ENCODE results near the gene YPEL1.
"Not testable (repeated sequence)": the region's sequence is repeated elsewhere in the genome, so short reads cannot be mapped to it uniquely, and the experiment has no call there.

The YPEL1 gene

DNA sequence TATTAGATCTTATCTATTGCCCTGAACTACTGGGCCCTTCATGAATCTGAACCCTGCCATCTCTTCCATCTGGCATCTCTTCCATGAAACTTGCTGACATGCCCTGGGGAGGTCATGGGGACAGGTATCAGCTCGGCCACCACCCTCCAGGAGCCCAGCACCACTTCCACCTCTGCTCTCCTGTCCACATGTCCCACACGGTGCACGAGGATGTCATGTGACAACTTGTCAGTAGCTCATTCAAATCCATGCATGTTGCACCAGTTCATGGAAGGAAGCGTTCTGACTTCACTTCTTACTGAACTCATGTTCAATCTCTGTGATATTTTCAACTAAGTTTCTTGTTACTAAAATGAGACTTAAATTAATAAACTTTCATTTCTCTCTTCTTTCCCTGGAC is 16.6 kb downstream of the YPEL1 start:
- Histone ChIP-seq H3K9me3 (ENCODE audit: control insufficient read depth, insufficient read depth, low read depth, low read length) (no peaks in the 10 kb centered on the region), H3K9ac (ENCODE audit: low read length) (no peak overlapping the region), H3K27ac (ENCODE audit: low read depth, low read length) (no peak overlapping the region), H3K4me3 (ENCODE audit: low read depth, low read length) (no peak overlapping the region), H3K4me1 (ENCODE audit: control insufficient read depth, insufficient read depth, low read length) (no peaks in the 10 kb centered on the region), H3K36me3 (ENCODE audit: control insufficient read depth, insufficient read depth, low read length) (no peaks in the 10 kb centered on the region), H3K27me3 (ENCODE audit: control insufficient read depth, insufficient read depth, low read length) (no peaks in the 10 kb centered on the region)

- H3K4me3 ChIP-seq (ENCODE audit: low read depth, low read length) = no peak overlapping the region
- no peaks in the 10 kb centered on the region for H3K27me3 ChIP-seq (ENCODE audit: control insufficient read depth, insufficient read depth, low read length)
- no peaks in the 10 kb centered on the region for H3K36me3 ChIP-seq (ENCODE audit: control insufficient read depth, insufficient read depth, low read length)
- H3K27ac ChIP-seq (ENCODE audit: low read depth, low read length) = no peak overlapping the region
- no peaks in the 10 kb centered on the region for H3K4me1 ChIP-seq (ENCODE audit: control insufficient read depth, insufficient read depth, low read length)
- H3K9ac ChIP-seq (ENCODE audit: low read length) = no peak overlapping the region
- no peaks in the 10 kb centered on the region for H3K9me3 ChIP-seq (ENCODE audit: control insufficient read depth, insufficient read depth, low read depth, low read length)
These were observed 17.1 kb downstream of the YPEL1 start for GRCh38 chr22:21718499-21718898.

GRCh38 chr22:21716395-21717122 is 19.0 kb downstream of the YPEL1 start:
- not testable (repeated sequence) for H3K27ac ChIP-seq (ENCODE audit: low read depth, low read length); H3K36me3 ChIP-seq (ENCODE audit: control insufficient read depth, insufficient read depth, low read length); H3K9me3 ChIP-seq (ENCODE audit: control insufficient read depth, insufficient read depth, low read depth, low read length); H3K4me3 ChIP-seq (ENCODE audit: low read depth, low read length); H3K27me3 ChIP-seq (ENCODE audit: control insufficient read depth, insufficient read depth, low read length); H3K4me1 ChIP-seq (ENCODE audit: control insufficient read depth, insufficient read depth, low read length); H3K9ac ChIP-seq (ENCODE audit: low read length)

- Histone ChIP-seq H3K27me3 (ENCODE audit: control insufficient read depth, insufficient read depth, low read length) (no peaks in the 10 kb centered on the region), H3K4me3 (ENCODE audit: low read depth, low read length) (no peak overlapping the region), H3K9ac (ENCODE audit: low read length) (no peak overlapping the region), H3K4me1 (ENCODE audit: control insufficient read depth, insufficient read depth, low read length) (no peaks in the 10 kb centered on the region), H3K27ac (ENCODE audit: low read depth, low read length) (no peak overlapping the region), H3K36me3 (ENCODE audit: control insufficient read depth, insufficient read depth, low read length) (peaks cover 3% of the 10 kb centered on the region; the same call in 1 of the 2 replicates), H3K9me3 (ENCODE audit: control insufficient read depth, insufficient read depth, low read depth, low read length) (no peaks in the 10 kb centered on the region)
These were observed 20.8 kb downstream of the YPEL1 start for GRCh38 chr22:21714786-21715185.

GRCh38 chr22:21714059-21714770 is 21.4 kb downstream of the YPEL1 start:
- Histone ChIP-seq H3K27me3 (ENCODE audit: control insufficient read depth, insufficient read depth, low read length) (no peaks in the 10 kb centered on the region), H3K4me1 (ENCODE audit: control insufficient read depth, insufficient read depth, low read length) (no peaks in the 10 kb centered on the region), H3K9me3 (ENCODE audit: control insufficient read depth, insufficient read depth, low read depth, low read length) (no peaks in the 10 kb centered on the region), H3K27ac (ENCODE audit: low read depth, low read length) (no peak overlapping the region), H3K9ac (ENCODE audit: low read length) (no peak overlapping the region), H3K36me3 (ENCODE audit: control insufficient read depth, insufficient read depth, low read length) (peaks cover 3% of the 10 kb centered on the region; the same call in 1 of the 2 replicates), H3K4me3 (ENCODE audit: low read depth, low read length) (no peak overlapping the region)

GRCh38 chr22:21713428-21714058 is 22.1 kb downstream of the YPEL1 start:
- H3K9ac ChIP-seq (ENCODE audit: low read length) = no peak overlapping the region
- peaks cover 3% of the 10 kb centered on the region; the same call in 1 of the 2 replicates for H3K36me3 ChIP-seq (ENCODE audit: control insufficient read depth, insufficient read depth, low read length)
- no peak overlapping the region for H3K4me3 ChIP-seq (ENCODE audit: low read depth, low read length)
- no peak overlapping the region for H3K27ac ChIP-seq (ENCODE audit: low read depth, low read length)
- no peaks in the 10 kb centered on the region for H3K9me3 ChIP-seq (ENCODE audit: control insufficient read depth, insufficient read depth, low read depth, low read length)
- H3K4me1 ChIP-seq (ENCODE audit: control insufficient read depth, insufficient read depth, low read length) = no peaks in the 10 kb centered on the region
- H3K27me3 ChIP-seq (ENCODE audit: control insufficient read depth, insufficient read depth, low read length) = no peaks in the 10 kb centered on the region

DNA sequence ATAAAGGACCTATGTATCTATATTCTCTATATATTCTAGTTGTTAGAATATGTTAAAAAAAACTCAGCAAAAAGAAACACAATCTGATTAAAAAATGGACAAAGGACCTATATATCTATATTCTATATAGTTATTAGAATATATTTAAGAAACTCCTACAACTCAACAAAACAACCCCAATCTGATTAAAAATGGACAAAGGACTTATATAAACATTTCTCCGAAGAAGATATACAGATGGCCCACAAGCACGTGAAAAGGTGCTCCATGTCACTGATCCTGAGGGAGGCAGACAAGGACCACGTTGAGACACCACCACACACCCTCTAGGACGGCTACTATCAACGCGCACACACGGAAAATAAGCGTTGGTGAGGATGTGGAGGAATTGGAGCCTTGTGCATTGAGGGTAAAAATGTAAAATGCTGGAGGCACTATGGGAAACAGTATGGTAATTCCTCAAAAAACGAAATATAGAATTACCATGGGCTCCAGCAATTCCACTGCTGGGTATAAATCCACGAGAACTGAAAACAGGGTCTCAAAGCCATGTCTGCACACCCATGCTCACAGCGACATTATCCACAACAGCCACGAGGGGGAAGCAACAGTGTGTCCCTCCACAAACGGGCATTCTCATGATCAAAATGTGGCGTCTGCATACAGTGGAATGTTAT is 22.7 kb downstream of the YPEL1 start:
- H3K4me3 ChIP-seq (ENCODE audit: low read depth, low read length) = no peak overlapping the region
- H3K9ac ChIP-seq (ENCODE audit: low read length) = no peak overlapping the region
- H3K27me3 ChIP-seq (ENCODE audit: control insufficient read depth, insufficient read depth, low read length) = no peaks in the 10 kb centered on the region

DNA sequence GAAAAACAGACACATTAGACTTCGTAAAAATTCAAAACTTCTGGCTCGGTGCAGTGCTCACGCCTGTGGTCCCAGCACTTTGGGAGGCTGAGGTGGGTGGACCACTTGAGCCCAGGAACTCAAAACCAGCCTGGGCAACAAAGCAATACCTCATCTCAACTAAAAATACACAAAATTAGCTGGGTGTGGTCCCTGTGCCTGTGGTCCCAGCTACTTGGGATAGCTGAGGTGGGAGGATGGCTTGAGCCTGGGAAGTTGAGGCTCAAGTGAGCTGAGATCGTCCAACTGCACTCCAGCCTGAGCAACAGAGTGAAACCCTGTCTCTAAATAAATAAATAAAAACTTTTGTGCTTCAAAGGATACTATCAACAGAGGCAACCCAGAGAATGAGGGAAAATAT is 23.7 kb downstream of the YPEL1 start:
- H3K27ac ChIP-seq (ENCODE audit: low read depth, low read length) = no peak overlapping the region
- no peaks in the 10 kb centered on the region for H3K4me1 ChIP-seq (ENCODE audit: control insufficient read depth, insufficient read depth, low read length)
- no peak overlapping the region for H3K9ac ChIP-seq (ENCODE audit: low read length)
- H3K27me3 ChIP-seq (ENCODE audit: control insufficient read depth, insufficient read depth, low read length) = no peaks in the 10 kb centered on the region
- no peaks in the 10 kb centered on the region for H3K9me3 ChIP-seq (ENCODE audit: control insufficient read depth, insufficient read depth, low read depth, low read length)
- no peak overlapping the region for H3K4me3 ChIP-seq (ENCODE audit: low read depth, low read length)
- H3K36me3 ChIP-seq (ENCODE audit: control insufficient read depth, insufficient read depth, low read length) = peaks cover 3% of the 10 kb centered on the region; the same call in 1 of the 2 replicates

More for the DNA sequence above, 22.7 kb downstream of the YPEL1 start:
- Histone ChIP-seq H3K9me3 (ENCODE audit: control insufficient read depth, insufficient read depth, low read depth, low read length) (no peaks in the 10 kb centered on the region), H3K36me3 (ENCODE audit: control insufficient read depth, insufficient read depth, low read length) (peaks cover 3% of the 10 kb centered on the region; the same call in 1 of the 2 replicates), H3K4me1 (ENCODE audit: control insufficient read depth, insufficient read depth, low read length) (no peaks in the 10 kb centered on the region), H3K27ac (ENCODE audit: low read depth, low read length) (no peak overlapping the region)

DNA sequence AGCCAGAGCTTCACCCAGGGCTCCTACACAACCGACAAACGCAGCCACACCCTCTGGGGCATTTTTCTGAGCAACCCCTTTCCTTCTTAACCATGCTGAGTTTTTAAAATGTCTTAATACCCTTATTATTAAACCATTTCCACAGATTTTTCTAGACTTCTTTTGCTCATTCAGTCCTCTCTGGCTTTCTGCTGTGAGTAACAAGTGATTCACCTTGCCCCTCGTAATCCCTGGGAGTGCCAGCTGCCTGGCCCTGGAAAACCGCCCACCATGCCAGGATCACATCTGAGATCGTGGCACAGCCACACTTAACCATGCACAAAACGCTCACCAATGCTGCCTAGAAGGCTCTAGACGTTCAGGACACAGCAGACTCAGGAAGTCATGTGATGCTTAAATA is 25.4 kb downstream of the YPEL1 start:
- Histone ChIP-seq H3K27ac (ENCODE audit: low read depth, low read length) (no peak overlapping the region), H3K36me3 (ENCODE audit: control insufficient read depth, insufficient read depth, low read length) (peaks cover 3% of the 10 kb centered on the region; the same call in 1 of the 2 replicates), H3K9me3 (ENCODE audit: control insufficient read depth, insufficient read depth, low read depth, low read length) (no peaks in the 10 kb centered on the region), H3K9ac (ENCODE audit: low read length) (no peak overlapping the region), H3K4me1 (ENCODE audit: control insufficient read depth, insufficient read depth, low read length) (no peaks in the 10 kb centered on the region), H3K27me3 (ENCODE audit: control insufficient read depth, insufficient read depth, low read length) (no peaks in the 10 kb centered on the region), H3K4me3 (ENCODE audit: low read depth, low read length) (no peak overlapping the region)

- Histone ChIP-seq H3K9me3 (ENCODE audit: control insufficient read depth, insufficient read depth, low read depth, low read length) (no peaks in the 10 kb centered on the region), H3K4me1 (ENCODE audit: control insufficient read depth, insufficient read depth, low read length) (no peaks in the 10 kb centered on the region), H3K4me3 (ENCODE audit: low read depth, low read length) (no peak overlapping the region), H3K27me3 (ENCODE audit: control insufficient read depth, insufficient read depth, low read length) (no peaks in the 10 kb centered on the region), H3K27ac (ENCODE audit: low read depth, low read length) (no peak overlapping the region), H3K9ac (ENCODE audit: low read length) (no peak overlapping the region), H3K36me3 (ENCODE audit: control insufficient read depth, insufficient read depth, low read length) (peaks cover 3% of the 10 kb centered on the region; the same call in 1 of the 2 replicates)
These were observed 25.9 kb downstream of the YPEL1 start for GRCh38 chr22:21709688-21710087.
